ENCODE data around the gene TLE4. TPM values are rescaled to one million over a fixed set of nuclear protein-coding genes. Genes with fewer than 3 reads are reported as not detected.

The TLE4 gene
- total and polyA plus RNA-seq, 10 of the 15 experiments (the other 5 are each of a cell fraction or from before 2014, with no cell fraction given): 5.3 to 53.3 (median 23.3) TPM

DNA sequence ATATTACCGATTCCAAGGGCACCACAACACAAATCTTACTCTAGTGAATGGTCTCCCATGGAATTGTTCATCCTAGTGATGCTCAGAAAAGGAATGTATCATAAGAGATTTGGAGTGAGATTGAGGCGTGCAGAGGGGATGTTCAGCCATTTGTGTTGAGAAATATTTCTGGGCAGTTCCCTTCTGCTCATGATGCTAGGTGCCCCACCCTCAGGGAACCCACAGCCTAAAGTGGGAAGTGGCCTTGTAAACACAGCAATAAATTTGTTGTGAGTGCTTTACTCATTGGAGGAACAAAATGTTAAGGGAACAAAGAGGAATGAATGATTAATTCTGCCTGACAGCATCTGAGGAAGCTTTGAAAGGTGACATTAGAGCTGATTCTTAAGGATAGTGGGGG lies 129.9 kb downstream of the TLE4 start (continued):
- TF ChIP-seq, protein P1, sequence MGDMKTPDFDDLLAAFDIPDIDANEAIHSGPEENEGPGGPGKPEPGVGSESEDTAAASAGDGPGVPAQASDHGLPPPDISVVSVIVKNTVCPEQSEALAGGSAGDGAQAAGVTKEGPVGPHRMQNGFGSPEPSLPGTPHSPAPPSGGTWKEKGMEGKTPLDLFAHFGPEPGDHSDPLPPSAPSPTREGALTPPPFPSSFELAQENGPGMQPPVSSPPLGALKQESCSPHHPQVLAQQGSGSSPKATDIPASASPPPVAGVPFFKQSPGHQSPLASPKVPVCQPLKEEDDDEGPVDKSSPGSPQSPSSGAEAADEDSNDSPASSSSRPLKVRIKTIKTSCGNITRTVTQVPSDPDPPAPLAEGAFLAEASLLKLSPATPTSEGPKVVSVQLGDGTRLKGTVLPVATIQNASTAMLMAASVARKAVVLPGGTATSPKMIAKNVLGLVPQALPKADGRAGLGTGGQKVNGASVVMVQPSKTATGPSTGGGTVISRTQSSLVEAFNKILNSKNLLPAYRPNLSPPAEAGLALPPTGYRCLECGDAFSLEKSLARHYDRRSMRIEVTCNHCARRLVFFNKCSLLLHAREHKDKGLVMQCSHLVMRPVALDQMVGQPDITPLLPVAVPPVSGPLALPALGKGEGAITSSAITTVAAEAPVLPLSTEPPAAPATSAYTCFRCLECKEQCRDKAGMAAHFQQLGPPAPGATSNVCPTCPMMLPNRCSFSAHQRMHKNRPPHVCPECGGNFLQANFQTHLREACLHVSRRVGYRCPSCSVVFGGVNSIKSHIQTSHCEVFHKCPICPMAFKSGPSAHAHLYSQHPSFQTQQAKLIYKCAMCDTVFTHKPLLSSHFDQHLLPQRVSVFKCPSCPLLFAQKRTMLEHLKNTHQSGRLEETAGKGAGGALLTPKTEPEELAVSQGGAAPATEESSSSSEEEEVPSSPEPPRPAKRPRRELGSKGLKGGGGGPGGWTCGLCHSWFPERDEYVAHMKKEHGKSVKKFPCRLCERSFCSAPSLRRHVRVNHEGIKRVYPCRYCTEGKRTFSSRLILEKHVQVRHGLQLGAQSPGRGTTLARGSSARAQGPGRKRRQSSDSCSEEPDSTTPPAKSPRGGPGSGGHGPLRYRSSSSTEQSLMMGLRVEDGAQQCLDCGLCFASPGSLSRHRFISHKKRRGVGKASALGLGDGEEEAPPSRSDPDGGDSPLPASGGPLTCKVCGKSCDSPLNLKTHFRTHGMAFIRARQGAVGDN (IDR thresholded peaks at IDR 0.05): no peak
- TF ChIP-seq IKZF2 (IDR thresholded peaks at IDR 0.05): no peak
- TF ChIP-seq HDAC2 (IDR thresholded peaks at IDR 0.05): no peak
- TF ChIP-seq PML (IDR thresholded peaks at IDR 0.05; ENCODE audit: low read length): no peak

DNA sequence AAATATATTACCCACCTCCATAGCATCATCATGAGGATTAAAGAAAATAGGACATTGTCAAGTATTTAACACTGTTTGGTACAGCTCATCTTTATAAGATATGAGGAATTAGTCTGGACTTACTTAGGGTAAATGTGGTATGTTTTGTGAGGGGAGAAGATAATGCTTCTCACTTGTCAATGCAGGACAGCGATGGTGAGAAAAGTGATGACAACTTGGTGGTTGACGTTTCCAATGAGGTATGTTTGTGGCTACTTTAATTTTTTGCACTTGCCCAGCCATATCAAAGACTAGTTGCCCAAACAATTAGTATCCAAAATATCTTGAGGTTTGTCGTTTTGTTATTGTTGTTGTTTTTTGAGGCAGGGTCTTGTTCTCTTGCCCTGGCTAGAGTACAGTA lies 133.9 kb downstream of the TLE4 start:
- Histone ChIP-seq H3K4me1 (ENCODE audit: control insufficient read depth, insufficient read depth, low read length) (no peaks in the 10 kb centered on the region), H3K4me2 (ENCODE audit: control insufficient read depth, insufficient read depth) (no peak overlapping the region), H3K9me3 (replicated peaks; ENCODE audit: control insufficient read depth, insufficient read depth, low read length) (no peaks in the 10 kb centered on the region), H3K9ac (ENCODE audit: control insufficient read depth, insufficient read depth, low read length) (no peak overlapping the region), H3K36me3 (ENCODE audit: control insufficient read depth in 2 of 2, insufficient read depth in 2 of 2, low read length in 1 of 2) (peaks cover 4 to 6% of the 10 kb centered on the region in 2 experiments; a peak in 3 of 4 replicates), H3K27me3 (replicated peaks in 1 of 2; ENCODE audit: control insufficient read depth in 2 of 2, insufficient read depth in 2 of 2, low read length in 1 of 2) (no peaks in the 10 kb centered on the region), H3K4me3 (no peak overlapping the region), H4K20me1 (ENCODE audit: control insufficient read depth, insufficient read depth) (no peaks in the 10 kb centered on the region), H3K79me2 (ENCODE audit: control insufficient read depth, insufficient read depth, low read length) (no peaks in the 10 kb centered on the region), H3K27ac (ENCODE audit: control insufficient read depth, insufficient read depth) (no peak overlapping the region), H2AFZ (ENCODE audit: control insufficient read depth, low read depth, low read length) (no peak overlapping the region)
- WGBS (ENCODE audit: insufficient coverage, insufficient replicate concordance, low lambda C conversion rate, missing lambda C conversion rate): 84% methylated on average over 3 of the region's 3 CpGs
- ChIA-PET CTCF (interaction anchor here (0.6 kb wide), 1 partner anchor 853 kb away, joined by 3 read pairs; no protein-coding TSS in a partner anchor), POLR2A (interaction anchor here (1.6 kb wide), 1 partner anchor 134 kb away, joined by 5 read pairs; the partner anchor contains the start of gene TLE4), SMC1A (ENCODE audit: uncharacterized antibody, unreplicated experiment) (interaction anchor here (1.0 kb wide), 1 partner anchor 33 kb away, joined by 4 read pairs; no protein-coding TSS in a partner anchor), RAD21 (ENCODE audit: unreplicated experiment) (no interaction called here)
- BruUV-seq (replicated peaks): no TSS peak
- in situ Hi-C loops (cut with MboI): no loop called here
- no peak for FAIRE-seq
- intact Hi-C loops (cut with micrococcal nuclease; ENCODE audit: unreplicated experiment): no loop called here
- DNase-seq (ENCODE audit: low read depth, low spot score): no peak
- TF ChIP-seq, protein P2, sequence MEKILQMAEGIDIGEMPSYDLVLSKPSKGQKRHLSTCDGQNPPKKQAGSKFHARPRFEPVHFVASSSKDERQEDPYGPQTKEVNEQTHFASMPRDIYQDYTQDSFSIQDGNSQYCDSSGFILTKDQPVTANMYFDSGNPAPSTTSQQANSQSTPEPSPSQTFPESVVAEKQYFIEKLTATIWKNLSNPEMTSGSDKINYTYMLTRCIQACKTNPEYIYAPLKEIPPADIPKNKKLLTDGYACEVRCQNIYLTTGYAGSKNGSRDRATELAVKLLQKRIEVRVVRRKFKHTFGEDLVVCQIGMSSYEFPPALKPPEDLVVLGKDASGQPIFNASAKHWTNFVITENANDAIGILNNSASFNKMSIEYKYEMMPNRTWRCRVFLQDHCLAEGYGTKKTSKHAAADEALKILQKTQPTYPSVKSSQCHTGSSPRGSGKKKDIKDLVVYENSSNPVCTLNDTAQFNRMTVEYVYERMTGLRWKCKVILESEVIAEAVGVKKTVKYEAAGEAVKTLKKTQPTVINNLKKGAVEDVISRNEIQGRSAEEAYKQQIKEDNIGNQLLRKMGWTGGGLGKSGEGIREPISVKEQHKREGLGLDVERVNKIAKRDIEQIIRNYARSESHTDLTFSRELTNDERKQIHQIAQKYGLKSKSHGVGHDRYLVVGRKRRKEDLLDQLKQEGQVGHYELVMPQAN (conservative IDR thresholded peaks at IDR 0.05): no peak
- no peak for TF ChIP-seq CREB1 (IDR thresholded peaks at IDR 0.05; ENCODE audit: low read depth)
- TF ChIP-seq, protein P3, sequence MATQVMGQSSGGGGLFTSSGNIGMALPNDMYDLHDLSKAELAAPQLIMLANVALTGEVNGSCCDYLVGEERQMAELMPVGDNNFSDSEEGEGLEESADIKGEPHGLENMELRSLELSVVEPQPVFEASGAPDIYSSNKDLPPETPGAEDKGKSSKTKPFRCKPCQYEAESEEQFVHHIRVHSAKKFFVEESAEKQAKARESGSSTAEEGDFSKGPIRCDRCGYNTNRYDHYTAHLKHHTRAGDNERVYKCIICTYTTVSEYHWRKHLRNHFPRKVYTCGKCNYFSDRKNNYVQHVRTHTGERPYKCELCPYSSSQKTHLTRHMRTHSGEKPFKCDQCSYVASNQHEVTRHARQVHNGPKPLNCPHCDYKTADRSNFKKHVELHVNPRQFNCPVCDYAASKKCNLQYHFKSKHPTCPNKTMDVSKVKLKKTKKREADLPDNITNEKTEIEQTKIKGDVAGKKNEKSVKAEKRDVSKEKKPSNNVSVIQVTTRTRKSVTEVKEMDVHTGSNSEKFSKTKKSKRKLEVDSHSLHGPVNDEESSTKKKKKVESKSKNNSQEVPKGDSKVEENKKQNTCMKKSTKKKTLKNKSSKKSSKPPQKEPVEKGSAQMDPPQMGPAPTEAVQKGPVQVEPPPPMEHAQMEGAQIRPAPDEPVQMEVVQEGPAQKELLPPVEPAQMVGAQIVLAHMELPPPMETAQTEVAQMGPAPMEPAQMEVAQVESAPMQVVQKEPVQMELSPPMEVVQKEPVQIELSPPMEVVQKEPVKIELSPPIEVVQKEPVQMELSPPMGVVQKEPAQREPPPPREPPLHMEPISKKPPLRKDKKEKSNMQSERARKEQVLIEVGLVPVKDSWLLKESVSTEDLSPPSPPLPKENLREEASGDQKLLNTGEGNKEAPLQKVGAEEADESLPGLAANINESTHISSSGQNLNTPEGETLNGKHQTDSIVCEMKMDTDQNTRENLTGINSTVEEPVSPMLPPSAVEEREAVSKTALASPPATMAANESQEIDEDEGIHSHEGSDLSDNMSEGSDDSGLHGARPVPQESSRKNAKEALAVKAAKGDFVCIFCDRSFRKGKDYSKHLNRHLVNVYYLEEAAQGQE (IDR thresholded peaks at IDR 0.05; ENCODE audit: low read depth, low read length): no peak
- TF ChIP-seq, protein P4, sequence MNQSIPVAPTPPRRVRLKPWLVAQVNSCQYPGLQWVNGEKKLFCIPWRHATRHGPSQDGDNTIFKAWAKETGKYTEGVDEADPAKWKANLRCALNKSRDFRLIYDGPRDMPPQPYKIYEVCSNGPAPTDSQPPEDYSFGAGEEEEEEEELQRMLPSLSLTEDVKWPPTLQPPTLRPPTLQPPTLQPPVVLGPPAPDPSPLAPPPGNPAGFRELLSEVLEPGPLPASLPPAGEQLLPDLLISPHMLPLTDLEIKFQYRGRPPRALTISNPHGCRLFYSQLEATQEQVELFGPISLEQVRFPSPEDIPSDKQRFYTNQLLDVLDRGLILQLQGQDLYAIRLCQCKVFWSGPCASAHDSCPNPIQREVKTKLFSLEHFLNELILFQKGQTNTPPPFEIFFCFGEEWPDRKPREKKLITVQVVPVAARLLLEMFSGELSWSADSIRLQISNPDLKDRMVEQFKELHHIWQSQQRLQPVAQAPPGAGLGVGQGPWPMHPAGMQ (IDR thresholded peaks at IDR 0.05; ENCODE audit: borderline replicate concordance): no peak
- TF ChIP-seq, protein P5, sequence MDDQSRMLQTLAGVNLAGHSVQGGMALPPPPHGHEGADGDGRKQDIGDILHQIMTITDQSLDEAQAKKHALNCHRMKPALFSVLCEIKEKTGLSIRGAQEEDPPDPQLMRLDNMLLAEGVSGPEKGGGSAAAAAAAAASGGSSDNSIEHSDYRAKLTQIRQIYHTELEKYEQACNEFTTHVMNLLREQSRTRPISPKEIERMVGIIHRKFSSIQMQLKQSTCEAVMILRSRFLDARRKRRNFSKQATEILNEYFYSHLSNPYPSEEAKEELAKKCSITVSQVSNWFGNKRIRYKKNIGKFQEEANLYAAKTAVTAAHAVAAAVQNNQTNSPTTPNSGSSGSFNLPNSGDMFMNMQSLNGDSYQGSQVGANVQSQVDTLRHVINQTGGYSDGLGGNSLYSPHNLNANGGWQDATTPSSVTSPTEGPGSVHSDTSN (IDR thresholded peaks at IDR 0.05; ENCODE audit: insufficient replicate concordance, low read depth, low read length): no peak
- no peak for ATAC-seq
